DMS 273 treated with DMSO at 0.1 percent for 48 hours (cell line): ENCODE results near the gene CXCL14.

Experiments used
- DNase-seq: peaks from one replicate; lab custom pipeline; 2025; lab: John Stamatoyannopoulos, UW

CXCL14 gene

DNA sequence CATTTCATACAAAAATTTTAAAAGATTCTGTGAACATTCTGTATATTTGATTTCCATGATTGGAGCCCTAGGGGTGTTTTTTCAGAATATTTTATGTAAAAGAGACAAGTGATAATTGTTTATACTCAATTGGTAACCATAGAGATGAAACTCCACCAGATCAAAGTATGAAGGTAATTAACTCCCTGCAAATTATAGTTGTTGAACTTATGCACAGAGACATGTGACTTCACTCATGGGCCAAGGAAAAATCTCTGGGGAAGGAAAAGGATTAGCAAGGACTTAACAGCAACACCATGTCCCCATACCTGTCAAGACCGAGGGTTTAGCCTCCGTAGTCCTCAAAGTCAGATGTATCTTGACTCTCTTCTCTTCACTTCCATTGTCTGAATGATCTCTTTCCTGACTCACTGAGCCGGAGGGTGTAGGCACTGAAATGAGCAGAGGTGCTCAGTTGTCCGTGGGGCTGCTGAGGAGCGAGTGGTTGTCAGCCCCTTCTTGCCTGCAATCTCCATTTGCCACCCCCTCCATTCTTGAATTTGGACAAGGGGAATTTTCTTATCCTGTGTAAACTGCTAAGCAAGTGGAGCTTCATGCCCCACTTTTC is 17.5 kb upstream of the CXCL14 start:
- DNase-seq: no peak

DNA sequence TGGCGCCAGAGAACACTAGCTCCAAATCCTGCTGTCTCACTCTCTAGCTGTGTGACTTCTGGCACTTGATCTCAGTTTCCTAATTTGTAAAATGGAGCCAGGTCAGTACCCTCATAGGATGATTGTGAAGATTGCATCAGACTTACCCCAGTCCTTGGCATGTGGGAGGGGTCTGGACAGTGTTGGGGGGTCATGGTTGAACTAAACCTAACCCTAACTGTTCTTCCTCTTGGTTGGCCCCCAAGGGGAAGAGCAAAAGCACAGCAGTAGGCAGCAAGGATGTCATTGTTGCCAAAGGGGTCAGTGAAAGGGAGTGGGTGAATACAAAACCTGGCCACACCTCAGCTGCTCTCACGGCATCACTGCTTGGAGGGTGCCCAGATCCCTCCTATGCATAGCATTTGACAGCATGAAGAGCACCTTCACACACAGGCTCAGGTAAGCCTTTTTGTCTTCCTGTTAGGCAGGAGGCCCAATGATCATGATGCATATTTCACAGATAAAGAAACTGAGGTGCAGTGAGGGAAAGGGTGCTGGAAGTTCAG is 15.7 kb upstream of the CXCL14 start:
- DNase-seq: no peak

DNA sequence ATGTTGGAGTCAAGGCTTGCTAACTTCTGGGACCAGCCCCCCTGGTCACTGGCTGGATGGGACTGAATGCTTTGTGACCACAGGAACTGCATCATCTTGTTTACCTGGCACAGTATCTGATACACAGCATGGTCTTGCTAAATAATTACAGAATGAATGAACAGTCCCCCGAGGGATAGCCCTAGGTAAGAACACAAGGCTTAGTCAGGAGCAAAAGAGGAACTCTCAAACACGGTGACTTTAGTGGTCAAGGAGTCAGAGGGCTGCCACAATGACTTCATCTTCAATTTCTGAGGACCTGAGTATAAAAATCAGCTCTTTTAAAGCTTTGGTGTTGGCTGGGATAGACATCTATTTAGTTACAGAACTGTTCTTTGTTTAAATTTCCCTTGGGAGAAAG is 15.1 kb upstream of the CXCL14 start:
- DNase-seq: no peak

DNA sequence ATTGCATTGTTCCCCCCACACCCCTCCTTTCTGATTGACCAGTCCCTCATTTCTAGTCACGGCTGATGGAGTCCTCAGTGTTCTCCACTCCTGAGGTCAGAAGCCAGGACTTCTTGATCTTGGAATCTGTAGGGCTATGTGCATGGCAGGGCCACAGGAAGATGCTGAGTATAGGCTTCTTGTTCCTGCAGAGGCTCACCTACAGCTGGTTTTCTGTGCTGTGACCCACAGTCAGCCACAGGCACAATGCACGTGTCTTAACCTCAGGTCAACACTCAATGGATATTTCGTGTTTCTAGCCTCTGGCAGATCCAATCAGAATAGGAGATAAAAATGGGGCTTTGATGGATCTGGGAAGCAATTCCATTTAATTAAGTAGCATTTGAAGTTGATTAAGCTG is 14.3 kb upstream of the CXCL14 start:
- DNase-seq: no peak

DNA sequence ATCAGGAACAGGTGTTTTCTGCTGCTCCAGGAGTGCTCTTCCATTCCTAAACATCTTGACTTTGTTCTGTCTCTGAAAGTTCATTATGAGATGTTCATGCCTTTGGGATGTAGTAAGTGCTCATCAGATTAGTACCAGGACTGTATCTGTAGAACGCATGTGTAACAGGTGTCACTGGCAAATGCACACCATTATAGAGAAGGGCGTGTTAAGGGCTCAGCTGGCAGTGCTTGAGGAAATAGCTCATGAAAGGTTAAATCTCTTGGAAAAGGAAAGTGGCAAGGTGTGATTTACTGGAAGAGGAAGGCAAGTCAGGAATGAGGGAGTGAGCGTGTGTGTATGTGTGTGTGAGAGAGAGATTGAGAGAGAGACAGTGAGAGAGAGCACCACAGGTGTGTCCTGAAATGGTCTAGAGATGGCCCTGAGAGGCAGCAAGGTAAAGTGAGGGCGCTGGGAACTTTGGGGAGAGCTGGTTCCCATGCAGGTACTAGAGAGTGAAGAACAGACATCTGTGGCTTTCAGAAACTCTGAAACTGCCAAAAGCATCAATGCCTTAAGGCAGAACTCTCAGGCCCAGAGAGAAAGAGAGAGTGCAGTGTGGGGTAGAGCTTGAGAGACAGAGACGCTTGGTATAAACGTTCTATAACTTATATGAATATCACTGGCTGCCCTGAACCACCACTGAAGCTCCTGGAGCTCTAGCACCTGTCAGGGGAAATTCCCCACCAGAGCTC is 13.7 kb upstream of the CXCL14 start:
- DNase-seq: no peak

DNA sequence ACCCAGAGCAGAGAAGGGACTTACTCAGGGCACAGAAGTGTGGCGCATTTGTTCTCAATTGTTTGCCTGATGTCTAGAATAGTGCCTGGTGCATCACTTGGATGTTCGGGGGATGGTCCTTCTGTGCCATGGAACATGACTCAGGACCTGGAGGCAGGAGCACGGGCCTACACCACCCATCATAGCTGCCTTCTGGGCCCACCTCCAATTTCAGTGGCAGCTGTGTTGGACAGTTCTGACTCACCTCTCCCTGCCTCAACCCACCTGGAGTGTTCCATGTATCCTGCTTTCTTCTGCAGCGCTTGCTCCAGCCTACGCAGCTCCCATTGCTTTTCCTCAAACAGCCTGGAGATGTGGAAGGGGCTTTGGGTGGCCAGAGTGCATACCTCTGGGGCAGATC is 12.5 kb upstream of the CXCL14 start:
- no peak for DNase-seq

DNA sequence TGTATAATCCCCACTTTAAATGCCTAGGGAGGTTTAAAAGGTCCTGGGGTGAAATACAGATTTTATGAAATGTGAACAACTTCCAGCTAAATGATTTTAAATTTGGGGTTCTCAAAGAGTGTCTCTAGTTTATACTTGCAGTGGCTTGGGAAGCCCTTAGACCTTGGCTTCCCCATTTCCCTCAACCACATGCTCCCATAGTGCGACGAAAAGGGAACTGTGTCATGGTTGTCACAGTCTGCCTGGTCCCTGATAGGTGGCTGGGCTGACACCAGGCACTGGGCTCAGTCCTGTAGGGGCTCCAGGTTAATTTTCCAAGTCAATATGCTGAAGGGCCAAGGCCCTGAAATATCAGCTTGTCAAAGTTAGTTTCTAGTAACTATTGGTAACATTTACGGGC is 10.4 kb upstream of the CXCL14 start:
- DNase-seq: no peak

DNA sequence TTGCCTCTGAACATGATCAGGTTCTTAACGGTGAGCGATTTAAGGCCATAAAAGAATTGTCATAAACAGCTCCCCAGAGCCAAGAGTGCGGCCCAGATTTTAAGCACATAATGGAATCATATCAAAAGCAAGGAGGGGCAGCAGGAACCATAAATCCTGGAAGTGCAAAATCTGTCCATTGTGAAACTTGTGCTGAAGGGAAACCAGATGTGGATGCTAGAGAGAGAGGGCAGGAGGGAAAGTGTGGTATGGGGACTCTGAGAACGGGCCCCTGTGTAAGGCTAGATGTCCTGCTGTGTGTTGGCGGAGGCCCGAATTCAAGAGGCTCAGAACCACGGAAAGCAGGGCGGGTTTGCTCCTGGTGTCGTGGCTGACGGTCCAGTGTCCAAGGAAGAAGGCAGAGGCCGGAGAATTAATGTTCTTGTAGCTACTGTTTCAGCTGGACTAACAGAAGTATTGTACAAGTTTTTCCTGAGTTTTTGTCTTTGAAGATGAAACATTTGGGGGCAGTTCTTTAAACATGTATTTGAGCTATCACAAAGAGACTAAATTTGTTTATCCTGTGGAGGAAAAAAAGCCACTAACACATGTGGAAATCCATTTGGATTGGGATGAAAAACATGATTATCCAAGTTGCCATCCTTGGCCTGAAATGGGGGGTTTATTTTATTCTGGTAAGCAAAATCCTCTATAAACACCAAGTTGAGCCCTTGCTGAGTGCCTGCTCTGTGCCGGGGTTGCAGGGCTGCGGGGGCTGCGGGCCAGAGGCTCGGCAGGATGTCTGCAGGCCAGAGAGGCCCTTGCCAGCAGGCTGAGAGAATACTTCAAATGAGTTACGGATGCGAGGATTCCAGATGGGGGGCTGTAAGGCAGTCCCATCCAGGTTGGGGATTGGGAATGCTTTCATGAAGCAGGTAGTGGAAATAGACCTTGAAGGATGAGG is 9.2 kb upstream of the CXCL14 start:
- no peak for DNase-seq

DNA sequence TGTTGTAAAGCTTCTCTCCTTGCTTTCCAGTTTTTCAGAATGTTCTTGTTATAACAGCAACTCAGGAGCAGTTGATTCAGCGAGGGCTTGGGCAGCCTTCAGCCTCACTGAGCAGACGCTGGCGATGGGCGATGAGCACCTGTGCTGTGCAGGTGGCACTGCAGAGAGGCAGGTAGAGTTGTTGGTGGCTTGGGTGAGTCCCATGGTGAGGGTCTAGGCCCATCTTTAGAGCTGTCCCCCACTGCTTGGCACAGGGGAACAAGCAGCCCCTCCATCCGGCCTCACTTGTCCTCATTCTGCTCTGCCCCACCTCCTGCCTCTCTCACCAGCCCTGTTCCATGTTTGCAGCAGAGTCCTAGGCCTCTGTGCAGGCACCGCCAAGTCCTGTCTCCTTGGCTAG is 6.1 kb upstream of the CXCL14 start:
- DNase-seq: no peak

DNA sequence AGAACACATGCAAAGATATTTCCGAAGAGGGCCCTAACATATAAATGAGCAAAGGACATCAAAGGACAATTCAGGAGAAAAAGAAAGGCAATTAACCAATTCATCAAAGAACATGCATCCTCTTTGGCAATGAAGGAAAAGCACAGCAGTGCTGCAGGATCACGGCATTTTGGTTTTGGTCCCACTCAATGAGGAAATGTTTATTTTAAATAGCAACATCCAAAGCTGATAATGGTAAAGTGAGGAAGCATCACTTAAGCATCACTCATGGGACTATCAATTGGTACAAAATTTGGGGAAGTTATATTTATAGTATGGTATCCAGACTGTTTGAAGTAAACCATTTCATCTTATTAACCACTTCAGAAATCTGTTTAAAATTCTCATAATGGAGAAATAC is 5.5 kb upstream of the CXCL14 start:
- no peak for DNase-seq

DNA sequence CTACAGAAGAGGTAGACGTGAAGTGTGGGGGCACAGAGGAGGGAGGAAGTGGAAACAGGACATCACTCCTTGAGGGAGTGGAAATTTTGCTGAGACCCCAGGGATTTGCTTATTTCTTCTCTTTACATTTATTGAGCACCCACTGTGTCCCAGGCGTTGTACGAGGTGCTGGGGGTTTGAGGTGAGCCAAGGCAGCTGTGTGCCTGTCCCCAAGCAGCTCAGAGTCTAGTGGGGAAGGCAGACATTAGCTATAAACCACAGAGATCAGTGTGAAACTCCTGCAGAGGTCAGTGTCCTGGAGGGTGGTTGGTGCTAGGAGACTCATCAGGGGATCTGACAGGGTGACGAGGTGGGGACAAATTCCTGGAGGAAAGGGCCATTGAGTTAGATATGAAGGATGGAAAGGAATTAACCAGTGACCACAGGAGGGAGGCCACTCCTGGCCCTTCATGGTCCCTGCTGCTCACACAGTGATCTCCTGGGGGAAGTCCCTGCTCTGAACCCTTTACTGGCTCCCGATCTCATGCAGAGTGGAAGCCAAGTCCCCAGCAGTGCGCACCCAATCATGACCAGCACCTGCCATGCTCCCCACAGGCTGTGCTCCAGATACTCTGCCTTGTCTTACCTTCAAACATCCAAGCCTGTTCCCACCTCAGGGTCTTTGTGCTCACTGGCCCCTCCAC is 3.4 kb upstream of the CXCL14 start:
- no peak for DNase-seq

DNA sequence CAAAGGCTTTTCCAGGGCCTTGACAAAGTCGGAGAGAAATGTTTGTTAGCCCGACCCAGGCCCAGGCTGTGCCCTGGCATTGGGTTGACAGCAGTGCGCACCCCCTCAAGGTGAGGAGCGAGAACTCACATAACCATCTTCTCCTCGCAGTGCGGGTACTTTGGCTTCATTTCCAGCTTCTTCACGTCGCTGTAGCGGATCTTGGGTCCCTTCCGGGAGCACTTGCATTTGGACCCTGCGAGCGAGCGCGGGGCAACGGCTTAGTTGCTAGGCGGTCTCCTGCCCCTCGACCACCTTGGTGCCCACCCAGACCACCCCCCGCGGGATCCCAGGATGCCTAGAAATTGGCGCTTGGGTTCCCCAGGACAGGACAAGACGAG is 496 bp downstream of the CXCL14 start:
- no peak for DNase-seq

DNA sequence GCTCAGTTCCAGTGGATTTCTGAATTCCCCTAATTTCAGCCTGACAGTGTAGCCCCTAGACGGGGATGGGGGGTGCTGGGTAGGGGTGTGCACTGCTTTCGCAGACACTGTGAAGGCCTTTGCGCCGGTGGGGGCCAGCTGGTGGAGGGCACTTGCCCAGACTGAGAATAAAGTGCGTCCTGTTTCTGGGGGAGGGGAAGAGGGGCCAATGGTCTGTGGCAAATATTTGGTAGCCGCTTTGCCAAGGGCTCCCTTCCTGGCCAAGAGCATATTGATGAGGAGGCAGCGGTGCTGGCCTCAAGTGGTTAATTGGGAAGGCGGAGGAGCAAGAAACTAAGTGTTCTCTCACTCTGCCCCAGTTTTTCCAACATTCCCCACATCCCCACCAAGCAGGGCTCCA is 1.4 kb downstream of the CXCL14 start:
- DNase-seq: no peak

DNA sequence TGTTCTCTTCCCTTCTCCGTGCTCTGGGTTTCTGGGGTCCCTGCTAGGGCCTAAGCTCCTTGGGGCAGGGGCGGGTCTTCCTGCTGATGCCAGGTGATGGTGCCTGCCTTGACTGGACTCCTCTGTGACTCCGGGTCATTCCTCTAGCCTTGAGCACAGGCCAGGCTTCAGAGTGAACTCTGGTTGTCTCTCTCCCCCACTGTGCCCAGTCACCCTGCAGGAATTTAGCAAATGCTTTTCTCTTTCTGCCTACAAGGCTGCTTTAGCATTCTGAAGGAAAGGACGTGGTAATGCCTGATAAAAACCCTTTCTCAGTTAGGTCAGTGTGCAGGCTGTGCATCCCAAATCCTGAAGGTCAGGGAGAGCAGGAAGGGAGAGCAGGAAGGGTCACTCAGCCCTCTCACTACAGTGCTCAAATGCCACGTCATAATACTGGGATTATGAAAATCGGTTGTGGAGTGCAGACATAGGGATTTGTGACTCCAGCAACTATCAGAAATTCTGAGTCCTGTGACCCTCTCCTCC is 2.7 kb downstream of the CXCL14 start:
- no peak for DNase-seq

DNA sequence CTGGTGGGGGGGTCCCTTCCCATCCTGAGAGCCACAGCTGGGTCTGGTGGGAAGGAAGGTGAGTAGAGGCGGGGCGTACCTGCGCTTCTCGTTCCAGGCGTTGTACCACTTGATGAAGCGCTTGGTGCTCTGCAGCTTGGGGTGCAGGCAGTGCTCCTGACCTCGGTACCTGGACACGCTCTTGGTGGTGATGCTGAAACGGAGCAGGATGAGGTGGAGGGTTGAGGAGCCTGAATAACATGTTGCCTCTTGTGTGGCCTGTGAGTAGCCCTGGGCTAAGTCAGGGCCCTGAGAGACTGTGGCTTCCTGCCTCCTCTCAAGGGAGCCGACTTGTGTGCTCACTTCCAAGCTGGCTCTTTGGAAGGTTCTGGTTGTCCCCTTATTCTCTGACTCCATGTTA is 4.3 kb downstream of the CXCL14 start:
- DNase-seq: no peak

DNA sequence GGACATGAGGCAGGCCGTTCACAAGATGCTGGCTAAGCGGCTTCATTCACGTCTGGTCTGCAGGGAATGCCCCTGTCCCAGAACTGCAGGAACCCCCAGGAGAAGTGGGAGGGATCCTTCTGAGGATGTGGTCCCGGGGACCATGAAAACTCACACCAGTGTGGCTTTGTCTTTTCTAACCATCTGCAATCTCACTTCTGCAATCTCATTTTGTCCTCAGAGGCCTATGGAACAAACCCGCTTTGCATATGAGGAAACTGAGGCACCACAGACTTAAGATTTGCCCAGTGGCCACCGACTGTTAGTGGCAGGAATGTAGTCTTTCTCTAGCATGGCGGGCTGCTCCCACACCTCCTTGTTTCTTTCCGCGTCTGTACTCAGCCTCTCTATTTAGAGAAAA is 6.9 kb downstream of the CXCL14 start:
- DNase-seq: no peak

DNA sequence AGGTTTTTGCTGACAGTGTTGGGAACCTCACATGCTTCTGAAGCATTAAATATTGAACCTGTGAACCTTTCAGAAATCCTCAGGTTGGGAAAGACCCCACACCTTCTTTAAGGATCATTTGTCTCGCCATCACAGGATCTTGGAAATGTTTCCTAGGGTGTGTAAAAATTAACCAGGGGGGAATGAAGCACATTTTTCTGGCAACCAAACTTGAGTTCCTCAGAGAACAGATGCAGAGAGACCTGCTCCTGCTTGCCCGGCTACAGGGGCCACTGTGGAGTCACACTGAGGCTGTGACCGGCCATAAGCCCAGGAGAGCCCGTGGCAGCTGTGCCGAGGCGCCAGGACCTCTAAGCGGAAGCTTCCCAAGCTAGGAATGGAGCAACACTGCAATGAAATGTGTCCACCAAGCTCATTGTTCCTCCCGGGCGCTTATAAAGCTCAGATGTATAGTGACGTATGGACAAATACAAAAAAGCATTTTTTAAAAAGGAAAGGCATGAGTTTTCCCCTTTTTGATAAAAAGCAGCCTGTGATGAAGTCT is 7.7 kb downstream of the CXCL14 start:
- DNase-seq: peak; percentile 28

DNA sequence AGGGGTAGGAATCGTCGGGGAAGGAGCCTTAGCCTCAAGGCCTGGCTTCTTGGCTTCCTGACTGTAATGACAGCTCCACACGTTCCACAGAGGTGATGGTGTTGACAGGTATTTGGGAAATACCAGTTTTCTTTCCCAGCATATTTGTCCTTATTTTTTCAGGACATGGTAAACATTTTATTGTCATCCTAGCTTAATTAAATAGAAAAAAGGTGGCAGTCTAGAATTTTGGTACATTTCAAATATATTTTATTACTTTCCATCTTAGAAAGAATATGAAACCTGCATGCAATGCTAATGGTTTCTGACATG is 8.4 kb downstream of the CXCL14 start:
- DNase-seq: no peak

DNA sequence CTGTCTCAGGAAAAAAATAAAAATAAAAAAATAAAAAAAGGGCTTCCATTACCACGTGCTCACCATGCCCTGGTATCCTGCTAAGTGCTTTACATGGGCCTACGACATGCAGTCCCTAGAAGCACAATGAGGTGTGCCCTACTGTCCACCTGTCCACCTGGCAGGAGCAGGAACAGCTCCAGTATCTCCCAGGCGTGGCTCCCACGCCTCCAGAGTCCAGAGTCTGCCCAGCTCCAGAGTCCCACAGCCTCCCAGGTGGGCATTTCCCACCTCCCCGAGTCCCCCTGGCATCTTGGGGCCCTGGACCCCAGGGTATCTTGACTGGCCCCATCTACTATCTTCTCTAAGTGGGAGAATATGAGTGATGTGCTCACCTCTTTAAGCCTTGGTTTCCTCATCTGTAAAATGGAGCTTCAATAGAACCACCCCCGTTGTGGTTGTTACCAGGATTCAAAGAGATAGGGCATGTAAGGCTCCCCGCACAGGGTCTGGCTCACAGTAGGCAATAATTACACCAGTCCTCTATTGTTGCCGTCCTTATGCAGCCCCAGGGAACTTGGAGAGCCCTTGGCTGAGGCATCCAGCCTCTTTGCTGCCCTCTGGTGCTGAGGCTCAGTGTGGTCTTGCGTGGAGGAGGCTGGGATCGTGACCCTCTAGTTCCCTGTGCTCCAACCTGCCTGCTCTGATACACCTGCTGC is 8.9 kb downstream of the CXCL14 start:
- DNase-seq: peak; percentile 45

DNA sequence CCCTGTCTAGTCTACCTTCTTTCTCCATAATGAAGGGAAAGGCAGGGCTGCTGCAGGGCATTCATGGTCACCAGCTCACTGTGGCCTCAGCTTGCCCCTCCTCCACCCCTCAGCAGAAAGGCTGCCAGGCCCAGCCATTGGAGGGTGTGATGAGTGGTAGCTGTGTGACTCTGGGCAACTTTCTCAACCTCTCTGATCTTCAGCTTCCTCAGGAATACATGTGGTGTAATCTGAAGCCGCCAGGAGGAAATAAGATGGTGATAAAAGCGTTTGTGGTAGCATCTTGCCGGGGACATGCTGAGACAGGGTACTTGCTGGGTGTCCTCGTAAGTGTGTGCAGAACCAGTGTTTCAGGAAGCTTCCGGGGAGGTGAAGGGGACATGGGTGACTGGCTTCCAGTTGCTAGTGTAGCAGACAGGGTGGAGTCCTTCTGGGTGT is 9.8 kb downstream of the CXCL14 start:
- no peak for DNase-seq

DNA sequence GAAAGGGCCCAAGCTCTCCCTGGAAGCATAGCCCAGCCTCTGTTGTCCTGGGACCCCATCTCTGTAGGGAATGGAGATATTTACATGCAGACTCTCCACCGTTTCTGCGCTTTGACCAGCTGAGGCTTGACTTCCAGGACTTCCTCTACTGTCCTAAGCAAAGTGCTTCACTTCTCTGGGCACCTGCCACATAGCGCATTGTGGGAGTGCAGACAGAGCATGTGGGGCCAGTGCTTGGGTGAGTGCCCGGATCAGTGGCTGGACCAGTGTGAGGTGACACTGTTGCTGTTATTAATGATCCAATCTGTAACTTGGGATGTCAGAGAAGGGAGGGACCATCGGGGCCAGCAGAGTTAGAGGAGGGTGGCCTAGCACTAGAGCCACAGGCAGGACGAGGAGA is 10.5 kb downstream of the CXCL14 start:
- DNase-seq: no peak
